HG03066 (cell line): Measurements from ENCODE around the gene IL1RAPL2.

Source experiments
- ATAC-seq: cut with Tn5 transposase; IDR thresholded peaks from one replicate; pipeline ENCODE4 v1.9.1; 2021; ENCODE audit warnings: low read depth; ENCODE audit not compliant: unreplicated experiment

Gene IL1RAPL2

GRCh38 chrX:105543283-105543682, 977.3 kb downstream of the IL1RAPL2 start:
- ATAC-seq, result no peak

- ATAC-seq, result no peak
Observed at GRCh38 chrX:105550043-105550663, 984.2 kb downstream of the IL1RAPL2 start.

GRCh38 chrX:105552395-105552794, 986.4 kb downstream of the IL1RAPL2 start:
- ATAC-seq, result no peak

GRCh38 chrX:105553118-105553517, 987.1 kb downstream of the IL1RAPL2 start:
- no peak for ATAC-seq

GRCh38 chrX:105564501-105564900, 998.5 kb downstream of the IL1RAPL2 start:
- no peak for ATAC-seq

GRCh38 chrX:105565856-105566255, 999.9 kb downstream of the IL1RAPL2 start:
- no peak for ATAC-seq

GRCh38 chrX:105567082-105567481, 1001.1 kb downstream of the IL1RAPL2 start:
- ATAC-seq, result no peak

GRCh38 chrX:105608745-105609144, 1042.7 kb downstream of the IL1RAPL2 start:
- ATAC-seq, result no peak

GRCh38 chrX:105609530-105609929, 1043.5 kb downstream of the IL1RAPL2 start:
- ATAC-seq, result no peak

- no peak for ATAC-seq
Observed at GRCh38 chrX:105610411-105610810, 1044.4 kb downstream of the IL1RAPL2 start.

GRCh38 chrX:105618393-105619101, 1052.5 kb downstream of the IL1RAPL2 start:
- no peak for ATAC-seq

GRCh38 chrX:105634180-105634579, 1068.2 kb downstream of the IL1RAPL2 start:
- no peak for ATAC-seq

- ATAC-seq, result no peak
Observed at GRCh38 chrX:105635794-105636193, 1069.8 kb downstream of the IL1RAPL2 start.

- ATAC-seq, result no peak
Observed at GRCh38 chrX:105636667-105637066, 1070.7 kb downstream of the IL1RAPL2 start.

- no peak for ATAC-seq
Observed at GRCh38 chrX:105645667-105646357, 1079.8 kb downstream of the IL1RAPL2 start.

- no peak for ATAC-seq
Observed at GRCh38 chrX:105646592-105647372, 1080.8 kb downstream of the IL1RAPL2 start.

GRCh38 chrX:105647749-105648148, 1081.8 kb downstream of the IL1RAPL2 start:
- ATAC-seq, result no peak

- no peak for ATAC-seq
Observed at GRCh38 chrX:105648732-105649131, 1082.7 kb downstream of the IL1RAPL2 start.

GRCh38 chrX:105650577-105650976, 1084.6 kb downstream of the IL1RAPL2 start:
- no peak for ATAC-seq

GRCh38 chrX:105650986-105651385, 1085.0 kb downstream of the IL1RAPL2 start:
- no peak for ATAC-seq

GRCh38 chrX:105653891-105654290, 1087.9 kb downstream of the IL1RAPL2 start:
- ATAC-seq, result no peak
